Testis (tissue), 2 donors: Measurements from ENCODE around the gene KPNA3.

Experiments used
- CTCF ChIP-seq, 3 experiments: fragments of 450-650 bp in 2 of 3; fragments of 200-600 bp in 1 of 3; sonication (generic) in 1 of 3; IDR thresholded peaks; one replicate each; pipeline ENCODE4 v1.5.1; 2016 to 2019; ENCODE audit warnings: antibody characterized with exemption in 3 of 3, mild to moderate bottlenecking in 2 of 3, moderate library complexity in 1 of 3
- POLR2A ChIP-seq: fragments of 450-650 bp; IDR thresholded peaks from one replicate; pipeline ENCODE4 v1.6.1; 2017; ENCODE audit warnings: antibody characterized with exemption, mild to moderate bottlenecking, moderate library complexity

GRCh38 chr13:49777746-49778614 lies 14.5 kb downstream of the KPNA3 start:
- TF ChIP-seq CTCF (IDR thresholded peaks at IDR 0.05) (no peak), POLR2A (no peak)
